HG02981 (cell line): ENCODE results near the gene SOS1.
"Not testable (repeated sequence)": the region's sequence is repeated elsewhere in the genome, so short reads cannot be mapped to it uniquely, and the experiment has no call there.

Experiments used
- ATAC-seq: cut with Tn5 transposase; IDR thresholded peaks from one replicate; pipeline ENCODE4 v1.9.1; 2021; ENCODE audit warnings: mild to moderate bottlenecking, moderate library complexity; ENCODE audit not compliant: unreplicated experiment

SOS1 gene

GRCh38 chr2:39120771-39121522 lies at the start of gene SOS1:
TSS of gene SOS1 (minus strand) at chr2:39121051. CDS start at chr2:39120422, 629 bp downstream.
- peak; percentile 39 for ATAC-seq

GRCh38 chr2:39164089-39164488 lies 43.2 kb upstream of the SOS1 start:
- no peak for ATAC-seq

- ATAC-seq: no peak
These were observed 40.1 kb upstream of the SOS1 start for GRCh38 chr2:39160982-39161381.

GRCh38 chr2:39159283-39159682 lies 38.4 kb upstream of the SOS1 start:
- ATAC-seq: no peak

- no peak for ATAC-seq
These were observed 37.5 kb upstream of the SOS1 start for GRCh38 chr2:39158351-39158750.

- no peak for ATAC-seq
These were observed 36.0 kb upstream of the SOS1 start for GRCh38 chr2:39156846-39157245.

- no peak for ATAC-seq
These were observed 35.3 kb upstream of the SOS1 start for GRCh38 chr2:39156107-39156506.

GRCh38 chr2:39155573-39155972 lies 34.7 kb upstream of the SOS1 start:
- ATAC-seq: not testable (repeated sequence)

- no peak for ATAC-seq
These were observed 34.1 kb upstream of the SOS1 start for GRCh38 chr2:39154944-39155343.

- no peak for ATAC-seq
These were observed 32.5 kb upstream of the SOS1 start for GRCh38 chr2:39153312-39153711.

- no peak for ATAC-seq
These were observed 31.7 kb upstream of the SOS1 start for GRCh38 chr2:39152504-39152903.

- no peak for ATAC-seq
These were observed 30.1 kb upstream of the SOS1 start for GRCh38 chr2:39150890-39151497.

- no peak for ATAC-seq
These were observed 29.3 kb upstream of the SOS1 start for GRCh38 chr2:39150102-39150562.

GRCh38 chr2:39146630-39147029 lies 25.8 kb upstream of the SOS1 start:
- no peak for ATAC-seq

GRCh38 chr2:39145906-39146421 lies 25.1 kb upstream of the SOS1 start:
- no peak for ATAC-seq

- no peak for ATAC-seq
These were observed 23.6 kb upstream of the SOS1 start for GRCh38 chr2:39144416-39144815.

GRCh38 chr2:39142904-39143605 lies 22.2 kb upstream of the SOS1 start:
- no peak for ATAC-seq

- peak; percentile 53 for ATAC-seq
These were observed 20.8 kb upstream of the SOS1 start for GRCh38 chr2:39141334-39142271.

- not testable (repeated sequence) for ATAC-seq
These were observed 20.1 kb upstream of the SOS1 start for GRCh38 chr2:39140948-39141333.

- ATAC-seq: no peak
These were observed 19.5 kb upstream of the SOS1 start for GRCh38 chr2:39140322-39140847.
